ENCODE data around the gene CHD8.

CHD8 gene

DNA sequence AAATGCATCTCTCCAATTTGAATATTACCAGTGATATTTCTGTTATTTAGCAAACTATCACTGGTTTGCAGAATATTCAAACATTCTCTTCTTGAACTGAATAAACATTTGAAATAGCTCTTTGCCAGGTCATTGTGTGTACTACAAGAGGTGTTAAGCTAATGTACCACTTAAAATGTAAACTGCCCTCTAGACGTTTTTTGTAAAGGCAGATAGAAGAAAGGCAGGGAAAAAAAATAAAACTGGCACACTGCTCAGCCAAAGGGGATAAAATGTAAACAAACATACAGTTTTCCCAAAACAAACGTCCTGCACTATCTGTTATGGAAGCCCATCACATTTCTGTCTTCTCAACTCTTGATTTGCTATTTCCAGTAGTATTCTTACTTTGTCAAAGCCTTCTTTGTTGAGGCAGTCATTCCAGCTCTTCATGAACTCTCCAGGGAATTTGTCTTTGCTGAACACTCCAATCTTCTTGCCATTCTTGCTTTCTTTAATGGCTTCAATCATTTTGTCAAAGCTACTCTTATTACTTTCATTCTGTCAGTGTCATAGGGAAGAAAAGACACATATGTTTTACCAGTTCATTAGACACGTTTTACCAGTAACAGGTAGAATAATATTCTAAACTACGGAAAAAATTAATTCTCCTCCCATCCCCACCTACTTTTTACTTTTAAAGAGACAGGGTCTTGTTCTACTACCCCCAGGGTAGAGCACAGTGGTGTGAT is 85.8 kb downstream of the CHD8 start:
- no peak for DNase-seq

DNA sequence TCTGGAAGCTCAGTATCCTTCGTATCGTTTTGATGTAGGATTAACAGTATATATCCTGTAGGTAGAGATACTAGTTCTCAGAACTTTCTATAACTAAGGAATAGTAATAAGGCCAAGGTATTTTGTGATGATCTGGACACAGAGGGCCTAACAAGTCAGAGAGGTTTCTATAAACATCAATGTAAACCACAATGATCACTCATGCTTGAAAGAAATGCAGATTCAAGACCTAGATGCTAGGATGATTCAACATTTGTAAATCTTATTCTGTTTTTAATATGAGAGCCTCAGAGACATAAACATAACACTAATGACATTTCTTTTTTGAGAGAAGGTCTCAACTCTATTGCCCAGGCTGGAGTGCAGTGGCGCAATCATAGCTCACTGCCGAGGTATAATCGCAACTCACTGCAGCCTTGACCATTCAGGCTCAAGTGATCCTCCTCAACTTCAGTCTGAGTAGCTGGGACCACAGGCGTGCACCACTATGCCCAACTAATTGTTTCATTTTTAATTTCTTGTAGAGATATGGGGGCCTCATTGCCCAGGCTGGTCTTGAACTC is 88.3 kb downstream of the CHD8 start:
- no peak for DNase-seq

DNA sequence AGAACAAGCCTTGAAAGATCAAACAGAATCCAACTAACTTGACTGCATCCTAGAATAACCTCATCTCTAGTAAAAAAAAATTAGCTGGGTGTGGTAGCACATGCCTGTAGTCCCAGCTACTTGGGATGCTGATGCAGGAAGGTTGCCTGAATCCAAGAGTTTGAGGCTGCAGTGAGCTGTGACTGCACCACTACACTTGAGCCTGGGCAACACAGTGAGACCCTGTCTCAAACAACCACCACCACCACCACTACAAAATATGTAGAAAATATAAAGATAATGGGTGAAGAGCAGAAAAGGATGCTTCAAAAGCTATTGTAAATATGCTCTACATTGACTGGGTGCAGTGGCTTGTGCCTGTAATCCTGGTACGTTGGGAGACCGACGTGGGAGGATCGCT is 99.4 kb downstream of the CHD8 start:
- DNase-seq, result no peak

DNA sequence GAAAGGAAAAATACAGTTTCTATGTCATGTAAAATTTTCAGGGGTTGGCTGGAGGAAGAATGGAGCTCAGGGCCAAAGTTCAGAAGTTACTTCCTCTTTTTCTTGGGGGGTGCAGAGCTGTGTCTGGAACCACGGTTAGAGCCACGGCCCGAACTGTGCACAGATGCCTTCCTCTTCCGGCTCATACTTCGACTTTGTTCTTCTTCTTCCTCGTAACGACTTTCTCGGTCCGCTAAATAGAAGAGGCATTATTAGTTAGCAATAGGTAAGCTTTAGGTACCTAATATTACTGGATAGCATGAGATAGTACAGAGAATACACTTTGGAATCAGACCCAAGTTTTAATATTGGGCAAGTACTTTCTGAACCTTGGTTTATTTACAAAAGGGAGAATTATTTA is 103.3 kb downstream of the CHD8 start:
- no peak for DNase-seq

DNA sequence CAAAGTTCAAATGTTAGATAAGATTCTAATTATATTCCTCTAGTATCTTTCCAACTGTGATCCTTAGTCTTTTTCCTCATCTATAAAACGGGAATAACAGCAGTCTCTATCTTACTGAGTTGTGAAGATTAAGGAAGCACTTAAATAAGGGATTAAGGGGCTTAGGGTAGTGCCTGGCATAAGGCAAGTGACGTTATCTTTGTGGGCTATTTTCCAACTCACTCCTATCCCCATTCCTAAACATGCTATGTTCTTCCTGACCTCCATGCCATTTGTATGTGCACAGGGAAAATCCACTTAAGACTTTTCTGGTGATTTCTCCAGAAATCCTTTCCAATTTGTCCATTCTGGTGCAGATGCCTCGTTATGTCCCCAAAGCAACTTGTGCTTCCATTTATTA is 105.4 kb downstream of the CHD8 start:
- DNase-seq, result no peak

DNA sequence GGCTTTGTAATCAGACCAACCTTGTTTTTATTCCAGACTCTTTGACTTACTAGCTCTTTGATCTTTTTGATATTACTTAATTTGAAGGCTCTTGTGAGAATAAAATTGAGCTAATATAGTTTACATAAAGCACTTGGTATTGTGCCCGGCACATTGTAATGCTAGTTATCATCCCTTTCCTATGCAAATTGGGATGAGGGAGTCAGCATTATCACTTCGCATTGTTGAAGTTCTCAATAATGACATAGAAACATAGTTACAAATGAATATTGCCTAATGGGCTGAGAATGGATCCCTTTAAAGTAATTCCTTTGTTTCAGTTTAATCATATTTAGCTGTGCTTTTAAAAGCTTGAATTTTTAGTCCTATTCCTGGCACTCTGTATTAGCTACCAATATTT is 108.7 kb downstream of the CHD8 start:
- DNase-seq, result no peak

DNA sequence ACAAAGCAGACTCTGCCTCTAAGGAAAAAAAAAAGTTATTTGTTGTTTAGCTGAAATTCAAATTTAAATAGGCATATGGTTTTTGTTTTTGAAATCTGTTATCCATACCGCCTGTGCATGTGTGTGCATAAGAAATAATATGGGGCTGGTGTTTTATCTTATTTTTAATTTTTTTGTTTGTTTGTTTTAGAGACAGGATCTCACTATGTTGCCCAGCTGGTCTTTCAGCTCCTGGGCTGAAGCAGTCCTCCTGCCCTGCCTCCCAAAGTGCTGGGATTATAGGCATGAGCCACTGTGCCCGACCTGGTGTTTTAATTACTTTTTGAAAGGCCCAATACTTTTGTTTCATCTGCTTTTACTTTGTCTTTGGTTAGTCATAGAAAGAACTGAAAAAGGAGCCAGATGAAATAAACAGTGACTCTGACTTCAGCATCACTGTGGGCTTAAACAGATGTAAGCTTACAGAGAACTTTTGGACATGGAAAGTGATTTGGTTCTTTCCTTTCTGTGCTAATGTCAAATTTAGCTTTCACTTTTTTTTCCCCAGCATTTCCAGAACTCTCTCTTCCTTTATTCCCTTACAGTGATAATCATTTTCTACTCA is 109.3 kb downstream of the CHD8 start:
- DNase-seq, result no peak

DNA sequence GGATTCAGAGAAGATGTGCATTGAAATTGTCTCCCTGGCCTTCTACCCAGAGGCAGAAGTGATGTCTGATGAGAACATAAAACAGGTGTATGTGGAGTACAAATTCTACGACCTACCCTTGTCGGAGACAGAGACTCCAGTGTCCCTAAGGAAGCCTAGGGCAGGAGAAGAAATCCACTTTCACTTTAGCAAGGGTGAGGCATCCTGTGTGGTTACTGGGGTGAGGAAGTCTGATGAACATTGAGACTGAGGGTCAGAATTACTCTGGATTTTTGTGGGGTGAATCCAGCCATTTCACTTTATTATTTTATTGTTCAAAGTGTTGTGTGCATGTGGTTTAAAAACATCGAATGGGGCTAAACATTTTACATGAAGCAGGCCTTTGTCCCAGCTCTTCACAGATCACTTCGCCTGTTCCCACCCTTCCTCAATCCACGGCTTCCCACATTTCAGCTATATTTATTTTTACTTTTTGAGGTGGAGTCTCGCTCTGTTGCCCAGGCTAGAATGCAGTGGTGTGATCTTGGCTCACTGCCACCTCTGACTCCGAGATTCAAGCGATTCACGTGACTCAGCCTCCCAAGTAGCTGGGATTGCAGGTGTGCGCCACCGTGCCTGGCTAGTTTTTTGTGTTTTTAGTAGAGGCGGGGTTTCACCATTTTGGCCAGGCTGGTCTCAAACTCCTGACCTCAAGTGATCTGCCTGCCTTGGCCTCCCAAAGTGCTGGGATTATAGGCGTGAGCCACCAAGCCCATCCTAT is 112.7 kb downstream of the CHD8 start:
- DNase-seq, result no peak
